BE2C (cell line): Measurements from ENCODE around the gene MRPL54.
"Not testable (repeated sequence)": the region's sequence is repeated elsewhere in the genome, so short reads cannot be mapped to it uniquely, and the experiment has no call there.

ENCODE experiments used
- DNase-seq: peaks from one replicate; pipeline ENCODE4 v3.0.0-alpha.2; 2020
- H3K27me3 ChIP-seq: fragments of 250-450 bp; sonication (Bioruptor Pico); 2 replicates; pipeline ENCODE4 v1.5.1; 2020; ENCODE audit warnings: mild to moderate bottlenecking
- H3K36me3 ChIP-seq: fragments of 250-450 bp; sonication (Bioruptor Pico); 2 replicates; pipeline ENCODE4 v1.5.1; 2020; ENCODE audit warnings: mild to moderate bottlenecking
- H3K4me1 ChIP-seq: fragments of 250-450 bp; sonication (Bioruptor Pico); 2 replicates; pipeline ENCODE4 v1.5.1; 2020
- H3K4me3 ChIP-seq: 2 replicates; pipeline ENCODE4 v1.5.1; 2011; ENCODE audit warnings: low read depth, low read length
- H3K9me3 ChIP-seq: fragments of 250-450 bp; sonication (Bioruptor Pico); 2 replicates; pipeline ENCODE4 v1.5.1; 2020
- TF ChIP-seq, protein P1 (sequence below): IDR thresholded peaks from 2 replicates; pipeline ENCODE4 v1.5.1; 2012; ENCODE audit warnings: mild to moderate bottlenecking, low read depth, low read length

The MRPL54 gene

DNA sequence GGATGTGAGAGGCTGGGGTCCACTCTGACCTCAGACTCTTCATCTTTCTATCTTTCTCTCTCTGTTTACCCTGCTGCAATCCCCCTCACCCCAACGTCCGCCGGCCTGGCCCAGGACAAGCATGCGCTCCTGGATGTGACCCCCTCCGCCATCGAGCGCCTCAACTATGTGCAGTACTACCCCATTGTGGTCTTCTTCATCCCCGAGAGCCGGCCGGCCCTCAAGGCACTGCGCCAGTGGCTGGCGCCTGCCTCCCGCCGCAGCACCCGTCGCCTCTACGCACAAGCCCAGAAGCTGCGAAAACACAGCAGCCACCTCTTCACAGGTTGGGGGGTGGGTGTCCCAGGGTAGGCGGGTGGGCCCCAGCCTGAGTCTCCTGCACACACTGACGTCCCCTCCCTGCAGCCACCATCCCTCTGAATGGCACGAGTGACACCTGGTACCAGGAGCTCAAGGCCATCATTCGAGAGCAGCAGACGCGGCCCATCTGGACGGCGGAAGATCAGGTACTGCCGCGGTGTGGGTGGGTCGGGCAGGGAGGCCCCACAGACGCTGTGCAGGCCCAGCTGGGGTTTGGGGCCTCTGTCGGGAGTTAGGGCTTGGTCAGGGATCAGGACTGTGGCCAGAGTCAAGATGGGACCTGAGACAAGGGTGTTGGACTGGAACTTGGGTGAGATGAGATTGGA is 16.0 kb upstream of the MRPL54 start:
- TF ChIP-seq, protein P1, sequence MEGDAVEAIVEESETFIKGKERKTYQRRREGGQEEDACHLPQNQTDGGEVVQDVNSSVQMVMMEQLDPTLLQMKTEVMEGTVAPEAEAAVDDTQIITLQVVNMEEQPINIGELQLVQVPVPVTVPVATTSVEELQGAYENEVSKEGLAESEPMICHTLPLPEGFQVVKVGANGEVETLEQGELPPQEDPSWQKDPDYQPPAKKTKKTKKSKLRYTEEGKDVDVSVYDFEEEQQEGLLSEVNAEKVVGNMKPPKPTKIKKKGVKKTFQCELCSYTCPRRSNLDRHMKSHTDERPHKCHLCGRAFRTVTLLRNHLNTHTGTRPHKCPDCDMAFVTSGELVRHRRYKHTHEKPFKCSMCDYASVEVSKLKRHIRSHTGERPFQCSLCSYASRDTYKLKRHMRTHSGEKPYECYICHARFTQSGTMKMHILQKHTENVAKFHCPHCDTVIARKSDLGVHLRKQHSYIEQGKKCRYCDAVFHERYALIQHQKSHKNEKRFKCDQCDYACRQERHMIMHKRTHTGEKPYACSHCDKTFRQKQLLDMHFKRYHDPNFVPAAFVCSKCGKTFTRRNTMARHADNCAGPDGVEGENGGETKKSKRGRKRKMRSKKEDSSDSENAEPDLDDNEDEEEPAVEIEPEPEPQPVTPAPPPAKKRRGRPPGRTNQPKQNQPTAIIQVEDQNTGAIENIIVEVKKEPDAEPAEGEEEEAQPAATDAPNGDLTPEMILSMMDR: no peak
- Histone ChIP-seq H3K9me3 (no peaks in the 10 kb centered on the region), H3K4me3 (no peak overlapping the region), H3K4me1 (no peaks in the 10 kb centered on the region), H3K36me3 (no peaks in the 10 kb centered on the region), H3K27me3 (no peaks in the 10 kb centered on the region)
- no peak for DNase-seq

- Histone ChIP-seq H3K4me1 (no peaks in the 10 kb centered on the region), H3K9me3 (no peaks in the 10 kb centered on the region), H3K4me3 (no peak overlapping the region), H3K27me3 (no peaks in the 10 kb centered on the region), H3K36me3 (no peaks in the 10 kb centered on the region)
- no peak for DNase-seq
- TF ChIP-seq, protein P1: no peak
Observed at GRCh38 chr19:3748965-3749364, 13.5 kb upstream of the MRPL54 start.

DNA sequence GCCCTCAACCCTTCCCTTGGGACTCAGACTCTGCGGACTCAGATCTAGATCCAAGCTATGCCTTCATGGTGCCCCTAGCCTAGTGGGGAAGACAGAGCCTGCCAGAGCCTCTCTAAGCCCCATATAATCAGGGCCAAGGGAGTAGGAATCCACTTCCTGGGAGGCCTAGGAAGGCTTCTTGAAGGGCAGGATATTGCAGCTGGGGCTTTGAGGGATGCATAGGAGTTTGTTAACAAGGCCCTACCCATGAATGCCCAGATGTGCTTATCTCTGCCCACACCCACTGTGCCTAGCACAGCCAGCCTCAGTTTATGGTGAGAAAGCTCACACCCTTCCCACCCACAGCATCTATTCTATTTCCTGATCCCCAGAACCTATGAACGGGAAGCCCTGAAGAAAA is 12.3 kb upstream of the MRPL54 start:
- TF ChIP-seq, protein P1: no peak
- no peaks in the 10 kb centered on the region for H3K4me1 ChIP-seq
- no peaks in the 10 kb centered on the region for H3K27me3 ChIP-seq
- no peaks in the 10 kb centered on the region for H3K36me3 ChIP-seq
- DNase-seq: no peak
- no peak overlapping the region for H3K4me3 ChIP-seq
- no peaks in the 10 kb centered on the region for H3K9me3 ChIP-seq

- no peak overlapping the region for H3K4me3 ChIP-seq
- TF ChIP-seq, protein P1: no peak
- no peaks in the 10 kb centered on the region for H3K9me3 ChIP-seq
- H3K27me3 ChIP-seq: no peaks in the 10 kb centered on the region
- no peak for DNase-seq
- no peaks in the 10 kb centered on the region for H3K36me3 ChIP-seq
- H3K4me1 ChIP-seq: no peaks in the 10 kb centered on the region
Observed at GRCh38 chr19:3751236-3751635, 11.2 kb upstream of the MRPL54 start.

DNA sequence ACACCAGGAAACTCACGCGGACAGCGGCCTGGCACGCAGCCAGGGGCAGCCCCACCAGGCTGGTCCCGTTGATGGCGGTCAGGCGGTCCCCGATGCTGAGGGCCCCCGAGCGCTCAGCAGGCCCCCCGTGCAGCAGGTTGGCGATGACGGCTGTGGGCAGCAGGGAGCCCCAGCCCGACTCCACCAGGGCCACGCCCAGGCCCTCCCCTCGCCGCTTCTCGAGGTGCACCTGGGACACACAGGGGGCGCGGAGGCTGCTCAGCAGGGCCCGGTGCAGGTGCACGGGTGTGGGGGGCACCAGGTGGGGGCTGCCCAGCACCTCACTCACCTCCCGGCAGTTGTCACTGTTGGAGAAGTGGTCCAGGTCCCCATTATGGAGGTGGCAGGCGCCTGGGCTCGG is 10.0 kb upstream of the MRPL54 start:
- Histone ChIP-seq H3K4me1 (no peaks in the 10 kb centered on the region), H3K36me3 (no peaks in the 10 kb centered on the region; the same call in 1 of the 2 replicates), H3K27me3 (no peaks in the 10 kb centered on the region), H3K9me3 (no peaks in the 10 kb centered on the region), H3K4me3 (no peak overlapping the region)
- DNase-seq: no peak
- TF ChIP-seq, protein P1: no peak

- no peak for DNase-seq
- no peaks in the 10 kb centered on the region for H3K27me3 ChIP-seq
- no peak overlapping the region for H3K4me3 ChIP-seq
- TF ChIP-seq, protein P1: no peak
- H3K4me1 ChIP-seq: no peaks in the 10 kb centered on the region
- no peaks in the 10 kb centered on the region for H3K9me3 ChIP-seq
- peaks cover 5% of the 10 kb centered on the region for H3K36me3 ChIP-seq
Observed at GRCh38 chr19:3753631-3754410, 8.7 kb upstream of the MRPL54 start.

GRCh38 chr19:3757705-3758104 is 4.8 kb upstream of the MRPL54 start:
- not testable (repeated sequence) for H3K9me3 ChIP-seq, H3K36me3 ChIP-seq, H3K27me3 ChIP-seq, H3K4me1 ChIP-seq, DNase-seq, H3K4me3 ChIP-seq

DNA sequence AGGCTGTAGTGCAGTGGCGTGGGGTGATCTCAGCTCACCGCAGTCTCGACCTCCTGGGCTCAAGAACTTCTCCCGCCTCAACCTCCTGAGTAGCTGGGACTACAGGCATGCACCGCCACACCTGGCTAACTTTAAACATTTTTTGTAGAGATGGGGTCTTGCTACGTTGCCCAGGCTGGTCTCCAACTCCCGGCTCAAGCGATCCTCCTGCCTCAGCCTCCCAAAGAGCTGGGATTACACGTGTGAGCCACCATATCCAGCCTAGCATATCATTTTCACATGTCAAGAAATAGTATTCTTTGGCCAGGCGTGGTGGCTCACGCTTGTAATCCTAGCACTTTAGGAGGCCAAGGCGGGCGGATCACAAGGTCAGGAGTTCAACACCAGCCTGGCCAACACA is 4.2 kb upstream of the MRPL54 start:
- H3K36me3 ChIP-seq, H3K4me1 ChIP-seq, H3K27me3 ChIP-seq, DNase-seq, H3K9me3 ChIP-seq, H3K4me3 ChIP-seq: not testable (repeated sequence)
